Sigmoid colon (tissue), 7 donors: ENCODE results near the gene KLHDC3. TPM values are rescaled to one million over a fixed set of nuclear protein-coding genes. Genes with fewer than 3 reads are reported as not detected.
A peak's percentile ranks its signal among the peaks of the same experiment; 100 is the strongest.

Source experiments
- DNase-seq: peaks from one replicate; pipeline ENCODE4 v3.0.0-alpha.2; 2019
- H3K27ac ChIP-seq, 4 donors: fragments of 200-600 bp; sonication (generic); one replicate each; pipeline ENCODE4 v1.5.1; 2016 to 2019; ENCODE audit warnings: mild to moderate bottlenecking in 1 of 4
- H3K27me3 ChIP-seq, 3 donors: fragments of 200-600 bp; sonication (generic); one replicate each; pipeline ENCODE4 v1.5.1; 2019; ENCODE audit warnings: mild to moderate bottlenecking in 1 of 3
- H3K36me3 ChIP-seq, 4 donors: fragments of 200-600 bp; sonication (generic); one replicate each; pipeline ENCODE4 v1.5.1; 2016 to 2019
- H3K4me1 ChIP-seq, 4 donors: fragments of 200-600 bp; sonication (generic); one replicate each; pipeline ENCODE4 v1.5.1; 2017 to 2019
- H3K4me3 ChIP-seq, 4 donors: fragments of 200-600 bp; sonication (generic); one replicate each; pipeline ENCODE4 v1.5.1; 2017 to 2019; ENCODE audit warnings: mild to moderate bottlenecking in 2 of 4, moderate library complexity in 1 of 4
- H3K9me3 ChIP-seq, 4 donors: fragments of 200-600 bp in 3 of 4; sonication (generic) in 3 of 4; one replicate each; pipeline versions ENCODE4 v1.5.1 to v1.6.1; 2013 to 2019
- EP300 ChIP-seq, 4 donors: sonication (generic); formaldehyde crosslinking; IDR thresholded peaks; one replicate each; pipeline ENCODE4 v1.6.1; 2017; ENCODE audit warnings: antibody characterized with exemption in 4 of 4
- POLR2A ChIP-seq, 2 donors: fragments of 450-650 bp; IDR thresholded peaks; one replicate each; pipeline ENCODE4 v1.6.1; 2016; ENCODE audit warnings: antibody characterized with exemption in 2 of 2, mild to moderate bottlenecking in 2 of 2, moderate library complexity in 2 of 2
- POLR2AphosphoS5 ChIP-seq, 4 donors: sonication (generic); formaldehyde crosslinking; IDR thresholded peaks; one replicate each; pipeline ENCODE4 v1.6.1; 2017; ENCODE audit warnings: antibody characterized with exemption in 4 of 4
- WGBS, 2 donors: extraction: QIAGEN DNeasy Blood & Tissue Kit; methylation state at CpG; one replicate each; pipeline ENCODE4 v1.1.7; 2013; 5-methylcytosine and 5-hydroxymethylcytosine counted together
- intact Hi-C: fragments of 100-400 bp; cut with DNase I; formaldehyde crosslinking; loops from one replicate; pipeline ENCODE4 v1.15.1; 2023
- polyA plus RNA-seq, 3 donors: library from polyadenylated mRNA; stranded (reverse); fragments of 200-250 nt; gene quantifications; one replicate each; pipeline ENCODE4 v1.2.3, GENCODE V29; 2013
- total RNA-seq, 4 donors: library from RNA; depleted of rRNA; stranded (reverse); fragments of >200 nt; gene quantifications; one replicate each; pipeline ENCODE4 v1.1.0, GENCODE V29; 2016
- TF ChIP-seq, protein P1 (sequence below), 4 experiments: fragments of 450-650 bp in 3 of 4; fragments of 200-600 bp in 1 of 4; IDR thresholded peaks; one replicate each; pipeline ENCODE4 v1.5.1; 2016 to 2019; ENCODE audit warnings: antibody characterized with exemption in 4 of 4, mild to moderate bottlenecking in 3 of 4, moderate library complexity in 2 of 4
- donor health status: healthy with polysubstance abuse.
- donor health status: Bipolar disorder and iron deficiency.
- donor health status: healthy.

KLHDC3 gene
- total and polyA plus RNA-seq, 7 donors = 64.3 to 158 (median 69.7) TPM

DNA sequence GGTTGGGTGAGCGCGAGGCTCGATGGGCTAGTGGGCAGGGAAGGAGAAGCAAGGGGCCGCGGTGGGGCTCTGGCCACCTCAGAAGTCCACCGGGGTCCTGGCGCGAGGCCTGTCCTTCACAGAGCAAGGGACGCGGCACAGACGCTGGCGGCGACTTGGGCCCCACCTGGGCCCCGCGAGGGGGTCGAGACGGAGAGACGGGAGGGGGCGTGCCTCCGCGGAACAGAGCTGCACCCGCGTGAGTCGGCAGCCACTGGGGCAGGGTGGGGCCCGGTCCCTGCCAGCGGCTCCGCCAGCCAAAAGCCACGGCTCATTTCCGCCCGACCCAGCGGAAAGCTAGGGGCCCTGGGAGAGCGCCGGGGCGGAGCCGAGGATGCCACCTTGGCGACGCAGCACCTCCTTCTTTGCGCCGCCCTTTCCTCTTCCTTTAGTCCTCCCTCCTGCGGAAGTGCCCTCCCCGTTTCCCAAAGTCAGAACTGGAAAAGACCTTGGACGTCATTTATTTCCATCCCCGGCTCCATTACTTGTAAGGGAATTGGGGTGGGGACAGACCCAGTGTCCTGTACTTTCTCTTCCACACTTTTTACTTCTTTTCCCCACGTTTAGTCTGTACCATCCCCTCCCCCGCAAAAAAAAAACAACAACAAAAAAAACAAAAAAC, 39.6 kb downstream of the KLHDC3 start, which contains the start of gene CUL7:
Gene CUL7, minus strand, starts transcription at position 307 of the 661 bp plus-strand sequence. CDS start 1,063 bp downstream, outside the sequence.
- Histone ChIP-seq H3K4me3 (peak within 1 kb of the TSS; percentile 48 to 78 (median 71)), H3K36me3 (peaks cover 3 to 46% (median 12%) of the 10 kb centered on the region in 4 donors), H3K27me3 (no peaks in the 10 kb centered on the region), H3K27ac (peak within 1 kb of the TSS; percentile 92 to 95 (median 94)), H3K9me3 (no peaks in the 10 kb centered on the region), H3K4me1 (peaks cover 0 to 26% (median 21%) of the 10 kb centered on the region in 4 donors)
- intact Hi-C loops = loop anchor here (2.0 to 5.0 kb wide), 3 partner anchors 33 to 89 kb away; partner anchors contain the start of genes PEX6 and RRP36
- TF ChIP-seq POLR2AphosphoS5 (IDR thresholded peaks at IDR 0.05) (peak; percentile 66 to 86 (median 80)), POLR2A (IDR thresholded peaks at IDR 0.05) (peak in 1 of 2 donors; percentile 67), EP300 (IDR thresholded peaks at IDR 0.05) (no peak)
- TF ChIP-seq, protein P1, sequence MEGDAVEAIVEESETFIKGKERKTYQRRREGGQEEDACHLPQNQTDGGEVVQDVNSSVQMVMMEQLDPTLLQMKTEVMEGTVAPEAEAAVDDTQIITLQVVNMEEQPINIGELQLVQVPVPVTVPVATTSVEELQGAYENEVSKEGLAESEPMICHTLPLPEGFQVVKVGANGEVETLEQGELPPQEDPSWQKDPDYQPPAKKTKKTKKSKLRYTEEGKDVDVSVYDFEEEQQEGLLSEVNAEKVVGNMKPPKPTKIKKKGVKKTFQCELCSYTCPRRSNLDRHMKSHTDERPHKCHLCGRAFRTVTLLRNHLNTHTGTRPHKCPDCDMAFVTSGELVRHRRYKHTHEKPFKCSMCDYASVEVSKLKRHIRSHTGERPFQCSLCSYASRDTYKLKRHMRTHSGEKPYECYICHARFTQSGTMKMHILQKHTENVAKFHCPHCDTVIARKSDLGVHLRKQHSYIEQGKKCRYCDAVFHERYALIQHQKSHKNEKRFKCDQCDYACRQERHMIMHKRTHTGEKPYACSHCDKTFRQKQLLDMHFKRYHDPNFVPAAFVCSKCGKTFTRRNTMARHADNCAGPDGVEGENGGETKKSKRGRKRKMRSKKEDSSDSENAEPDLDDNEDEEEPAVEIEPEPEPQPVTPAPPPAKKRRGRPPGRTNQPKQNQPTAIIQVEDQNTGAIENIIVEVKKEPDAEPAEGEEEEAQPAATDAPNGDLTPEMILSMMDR (IDR thresholded peaks at IDR 0.05) = no peak
- WGBS, 2 donors = 2% methylated on average over 45 of the region's 45 CpGs
- DNase-seq = peak; percentile 95

DNA sequence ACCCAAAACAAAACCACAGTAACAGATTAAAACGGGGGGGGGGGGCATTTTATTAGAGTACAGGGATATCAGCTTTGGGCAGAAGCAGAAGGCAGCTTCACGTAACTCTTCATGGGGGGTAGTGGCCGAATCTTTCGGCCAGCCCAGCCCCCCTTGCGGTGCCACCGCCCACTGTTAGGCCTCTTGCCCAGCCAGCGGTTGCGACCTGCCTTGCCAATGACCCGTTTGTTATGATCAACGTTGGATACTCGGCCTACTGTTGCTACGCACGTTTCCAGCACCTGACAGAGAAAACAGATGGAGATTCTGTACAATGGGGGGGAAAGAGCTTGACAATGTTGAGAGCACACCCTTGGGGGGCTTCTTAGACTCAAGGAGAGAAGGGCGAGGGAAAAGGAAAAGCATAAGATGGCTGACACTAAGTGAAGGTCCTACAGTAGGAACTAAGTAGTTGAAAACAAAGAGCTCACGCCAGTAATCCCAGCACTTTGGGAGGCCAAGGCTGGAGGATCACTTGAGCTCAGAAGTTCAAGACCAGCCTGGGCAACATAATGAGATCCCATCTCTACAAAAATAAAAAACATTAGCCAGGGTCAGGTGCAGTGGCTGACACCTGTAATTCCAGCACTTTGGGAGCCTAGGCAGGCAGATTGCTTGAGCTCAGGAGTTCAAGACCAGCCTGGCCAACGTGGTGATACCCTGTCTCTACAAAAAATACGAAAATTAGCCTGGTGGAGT, 40.3 kb downstream of the KLHDC3 start:
- no peaks in the 10 kb centered on the region for H3K9me3 ChIP-seq
- peaks cover 0 to 29% (median 23%) of the 10 kb centered on the region in 4 donors for H3K4me1 ChIP-seq
- no peak for DNase-seq
- no peak for TF ChIP-seq POLR2A (IDR thresholded peaks at IDR 0.05)
- no peak for TF ChIP-seq EP300 (IDR thresholded peaks at IDR 0.05)
- no peak for TF ChIP-seq POLR2AphosphoS5 (IDR thresholded peaks at IDR 0.05)
- TF ChIP-seq, protein P1 (IDR thresholded peaks at IDR 0.05) = no peak
- no peaks in the 10 kb centered on the region for H3K27me3 ChIP-seq
- peak overlapping the region; percentile 92 to 95 (median 94) for H3K27ac ChIP-seq
- intact Hi-C loops = loop anchor here (2.0 to 5.0 kb wide), 2 partner anchors 76 to 88 kb away; partner anchors contain the start of gene PEX6
- WGBS, 2 donors = 76 to 78% methylated on average over 17 of the region's 17 CpGs
- peak overlapping the region; percentile 48 to 78 (median 71) for H3K4me3 ChIP-seq
- peaks cover 3 to 39% (median 8%) of the 10 kb centered on the region in 4 donors for H3K36me3 ChIP-seq

DNA sequence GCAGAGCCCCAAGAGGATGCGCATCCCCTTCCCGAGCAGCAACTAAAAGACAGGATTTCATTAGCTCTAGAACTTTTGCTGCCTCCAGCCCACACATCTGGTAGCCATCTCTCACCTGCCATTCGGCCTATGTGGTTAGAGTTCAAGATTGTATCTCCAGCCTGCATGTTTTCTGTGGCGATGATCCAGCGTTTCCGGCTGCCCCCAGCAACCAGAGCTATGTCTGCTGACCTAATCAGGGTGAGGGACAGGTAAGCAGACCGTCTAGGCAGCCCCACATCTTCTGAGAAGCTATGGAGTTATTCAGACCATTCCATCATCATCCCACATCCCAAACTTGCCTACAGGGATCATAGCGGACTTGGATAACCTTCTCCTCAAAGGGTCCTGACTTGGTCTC, 41.9 kb downstream of the KLHDC3 start:
- no peak for DNase-seq
- WGBS, 2 donors = 88 to 90% methylated on average over 8 of the region's 8 CpGs
- Histone ChIP-seq H3K4me3 (no peak overlapping the region), H3K9me3 (no peaks in the 10 kb centered on the region), H3K36me3 (peaks cover 3 to 32% (median 8%) of the 10 kb centered on the region in 4 donors), H3K4me1 (peaks cover 0 to 41% (median 31%) of the 10 kb centered on the region in 4 donors), H3K27me3 (no peaks in the 10 kb centered on the region), H3K27ac (no peak overlapping the region)
- intact Hi-C loops = loop anchor here (2.0 to 5.0 kb wide), 2 partner anchors 77 to 116 kb away; partner anchors contain the start of genes PEX6 and SRF
- TF ChIP-seq EP300 (IDR thresholded peaks at IDR 0.05) (no peak), POLR2A (IDR thresholded peaks at IDR 0.05) (no peak), POLR2AphosphoS5 (IDR thresholded peaks at IDR 0.05) (no peak)
- TF ChIP-seq, protein P1 (IDR thresholded peaks at IDR 0.05) = no peak

DNA sequence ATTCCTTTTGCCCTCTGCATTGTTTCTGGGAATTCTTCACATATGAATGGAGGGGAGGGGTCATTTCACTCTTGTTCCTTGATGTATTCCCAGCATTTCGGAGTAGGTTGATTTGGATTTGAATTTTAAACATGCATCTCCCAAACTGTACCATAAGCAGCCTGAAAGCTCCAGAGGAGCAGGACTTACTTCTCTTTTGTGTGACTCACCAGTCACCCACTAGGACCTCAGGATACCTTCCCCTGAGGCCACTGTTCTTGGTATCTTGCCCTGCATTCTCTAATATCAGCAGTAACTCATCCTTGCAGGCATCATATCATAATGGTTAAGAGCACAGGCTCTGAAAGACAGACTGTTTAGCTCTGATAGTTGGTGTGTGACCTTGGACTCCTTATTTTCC, 44.5 kb downstream of the KLHDC3 start:
- intact Hi-C loops = loop anchor here (2.0 to 5.0 kb wide), 2 partner anchors 44 to 114 kb away; partner anchors contain the start of genes KLHDC3 and SRF
- no peaks in the 10 kb centered on the region for H3K9me3 ChIP-seq
- no peak for DNase-seq
- H3K27me3 ChIP-seq = no peaks in the 10 kb centered on the region
- H3K27ac ChIP-seq = peak overlapping the region; percentile 84 to 93 (median 90)
- 52 to 75% methylated on average over 1 of the region's 1 CpG for WGBS, 2 donors
- peaks cover 0 to 41% (median 27%) of the 10 kb centered on the region in 4 donors for H3K4me1 ChIP-seq
- H3K4me3 ChIP-seq = peak overlapping the region; percentile 74 to 97 (median 87)
- H3K36me3 ChIP-seq = peaks cover 8 to 45% (median 12%) of the 10 kb centered on the region in 4 donors
- TF ChIP-seq, protein P1 (IDR thresholded peaks at IDR 0.05) = no peak
- no peak for TF ChIP-seq EP300 (IDR thresholded peaks at IDR 0.05)
- no peak for TF ChIP-seq POLR2A (IDR thresholded peaks at IDR 0.05)
- TF ChIP-seq POLR2AphosphoS5 (IDR thresholded peaks at IDR 0.05) = no peak
